H1 (cell line): ENCODE measurements around the gene APMAP. TPM values are rescaled to one million over a fixed set of nuclear protein-coding genes. Genes with fewer than 3 reads are reported as not detected.

Experiments
- CTCF ChIA-PET: fragments of 300-600 bp; sonication (Branson Sonifier 250); formaldehyde crosslinking; loops from one replicate; lab custom pipeline; 2021; ENCODE audit not compliant: partially characterized antibody; lab: Charles Lee
- POLR2A ChIA-PET: fragments of 300-600 bp; sonication (Branson Sonifier 250); formaldehyde crosslinking; loops from one replicate; lab custom pipeline; 2021; ENCODE audit warnings: inconsistent platforms; ENCODE audit not compliant: partially characterized antibody; lab: Charles Lee
- DNase-seq, 2 experiments: peaks; one replicate each; pipeline versions ENCODE4 v3.0.0 to v3.0.0-alpha.2; 2010 to 2022; ENCODE audit warnings: low spot score in 2 of 2, low read depth in 1 of 2, mixed read lengths in 1 of 2
- FAIRE-seq: peaks from 2 replicates; lab custom pipeline; 2011; peaks lifted over from hg19 to GRCh38; lab: Jason Lieb, UNC
- H2AFZ ChIP-seq: 2 replicates; pipeline ENCODE4 v1.8.1; 2012; ENCODE audit warnings: low read length, inconsistent platforms
- H2AK5ac ChIP-seq: 2 replicates; pipeline ENCODE4 v1.6.1; 2013; ENCODE audit warnings: low read depth, low read length
- H2BK120ac ChIP-seq: replicated peaks from 2 replicates; pipeline ENCODE3; 2013; ENCODE audit warnings: low read depth, low read length, inconsistent platforms
- H2BK12ac ChIP-seq: 2 replicates; pipeline ENCODE4 v1.6.1; 2013; ENCODE audit warnings: low read depth, low read length
- H2BK15ac ChIP-seq: 2 replicates; pipeline ENCODE4 v1.6.1; 2013; ENCODE audit warnings: low read length
- H2BK20ac ChIP-seq: 2 replicates; pipeline ENCODE4 v1.6.1; 2013; ENCODE audit warnings: low read length
- H2BK5ac ChIP-seq: 2 replicates; pipeline ENCODE4 v1.6.1; 2013; ENCODE audit warnings: low read depth, low read length
- H3K14ac ChIP-seq: 2 replicates; pipeline ENCODE4 v1.6.1; 2013; ENCODE audit warnings: inconsistent platforms; ENCODE audit not compliant: insufficient read length
- H3K18ac ChIP-seq: 2 replicates; pipeline ENCODE4 v1.6.1; 2013; ENCODE audit warnings: low read length; ENCODE audit errors: extremely low read depth
- H3K23ac ChIP-seq: 2 replicates; pipeline ENCODE4 v1.6.1; 2013; ENCODE audit warnings: inconsistent platforms; ENCODE audit not compliant: insufficient read length
- H3K23me2 ChIP-seq: 2 replicates; pipeline ENCODE4 v1.6.1; 2013; ENCODE audit warnings: low read depth, low read length
- H3K27ac ChIP-seq: 2 replicates; pipeline ENCODE4 v1.6.1; 2011; ENCODE audit warnings: low read depth, low read length, inconsistent platforms
- H3K27me3 ChIP-seq, 4 experiments: replicated peaks in 1 of 4; 1 replicate in 1 of 4; 2 replicates in 3 of 4; pipeline versions ENCODE4 v1.6.1 to v1.8.1; 2011 to 2013; ENCODE audit warnings: low read length in 3 of 4, mild to moderate bottlenecking in 3 of 4, inconsistent platforms in 2 of 4, mixed read lengths in 2 of 4, moderate library complexity in 1 of 4; ENCODE audit not compliant: control insufficient read depth in 3 of 4, insufficient read depth in 3 of 4; ENCODE audit errors: extremely low read depth in 1 of 4
- H3K36me3 ChIP-seq, 4 experiments: 2 replicates each; pipeline versions ENCODE4 v1.6.1 to v1.8.1; 2011 to 2013; ENCODE audit warnings: mild to moderate bottlenecking in 4 of 4, low read length in 3 of 4, moderate library complexity in 2 of 4, control low read depth in 1 of 4, inconsistent platforms in 1 of 4; ENCODE audit not compliant: insufficient read depth in 4 of 4, control insufficient read depth in 2 of 4
- H3K4ac ChIP-seq: replicated peaks from 2 replicates; pipeline ENCODE3; 2013; ENCODE audit warnings: low read length, low read depth, mixed read lengths, inconsistent platforms; ENCODE audit not compliant: insufficient read length
- H3K4me1 ChIP-seq, 4 experiments: replicated peaks in 1 of 4; 1 replicate in 1 of 4; 2 replicates in 3 of 4; pipeline versions ENCODE4 v1.6.1 to v1.8.1; 2011 to 2013; ENCODE audit warnings: low read length in 3 of 4, inconsistent platforms in 2 of 4, mixed read lengths in 1 of 4; ENCODE audit not compliant: insufficient read depth in 4 of 4, control insufficient read depth in 3 of 4
- H3K4me2 ChIP-seq, 2 experiments: 2 replicates each; pipeline versions ENCODE4 v1.6.1 to v1.8.1; 2011 to 2013; ENCODE audit warnings: low read depth in 2 of 2, low read length in 2 of 2, control low read depth in 1 of 2, inconsistent platforms in 1 of 2, mild to moderate bottlenecking in 1 of 2; ENCODE audit not compliant: insufficient read depth in 1 of 2
- H3K4me3 ChIP-seq, 4 experiments: fragments of 200-600, 300-600 bp in 1 of 4; sonication (generic), shearing (Covaris generic), sonication (Bioruptor Twin) in 1 of 4; 2 replicates each; pipeline versions ENCODE4 v1.5.1 to v1.8.1; 2011 to 2016; ENCODE audit warnings: low read length in 4 of 4, low read depth in 3 of 4, control low read depth in 2 of 4, inconsistent platforms in 2 of 4, mild to moderate bottlenecking in 2 of 4, mixed read lengths in 1 of 4, moderate library complexity in 1 of 4; ENCODE audit not compliant: insufficient read depth in 2 of 4; ENCODE audit errors: extremely low read depth in 1 of 4
- H3K56ac ChIP-seq: replicated peaks from 2 replicates; pipeline ENCODE3; 2013; ENCODE audit warnings: low read depth, mild to moderate bottlenecking, mixed read lengths, low read length, inconsistent platforms; ENCODE audit not compliant: insufficient read length
- H3K79me1 ChIP-seq: 2 replicates; pipeline ENCODE4 v1.6.1; 2013; ENCODE audit warnings: low read depth, low read length, control low read depth
- H3K79me2 ChIP-seq, 2 experiments: 2 replicates each; pipeline versions ENCODE4 v1.6.1 to v1.8.1; 2012 to 2013; ENCODE audit warnings: low read length in 2 of 2, mild to moderate bottlenecking in 2 of 2, inconsistent platforms in 1 of 2; ENCODE audit not compliant: insufficient read depth in 2 of 2, control insufficient read depth in 1 of 2
- H3K9ac ChIP-seq, 4 experiments: replicated peaks in 1 of 4; 1 replicate in 1 of 4; 2 replicates in 3 of 4; pipeline versions ENCODE4 v1.6.1 to v1.8.1; 2011 to 2013; ENCODE audit warnings: low read depth in 3 of 4, low read length in 3 of 4, control low read depth in 2 of 4, mild to moderate bottlenecking in 2 of 4, moderate library complexity in 2 of 4, inconsistent platforms in 1 of 4; ENCODE audit errors: extremely low read depth in 1 of 4
- H3K9me3 ChIP-seq, 2 experiments: 2 replicates each; pipeline versions ENCODE4 v1.6.1 to v1.8.1; 2012 to 2013; ENCODE audit warnings: mild to moderate bottlenecking in 2 of 2, moderate library complexity in 2 of 2, control low read depth in 1 of 2, inconsistent platforms in 1 of 2, low read depth in 1 of 2, low read length in 1 of 2, mixed read lengths in 1 of 2; ENCODE audit not compliant: insufficient read depth in 2 of 2
- H4K20me1 ChIP-seq, 2 experiments: replicated peaks in 1 of 2; 2 replicates each; pipeline versions ENCODE3 to v1.8.1; 2011 to 2013; ENCODE audit warnings: inconsistent platforms in 2 of 2, low read length in 2 of 2, mild to moderate bottlenecking in 1 of 2; ENCODE audit not compliant: insufficient read depth in 2 of 2, control insufficient read depth in 1 of 2
- H4K5ac ChIP-seq: 2 replicates; pipeline ENCODE4 v1.6.1; 2013; ENCODE audit warnings: low read length, low read depth, mixed read lengths, inconsistent platforms; ENCODE audit not compliant: insufficient read length
- H4K8ac ChIP-seq: 2 replicates; pipeline ENCODE4 v1.8.0; 2013; ENCODE audit warnings: mild to moderate bottlenecking, moderate library complexity, low read length, inconsistent platforms; ENCODE audit not compliant: insufficient read depth; ENCODE audit errors: extremely low read depth
- H4K91ac ChIP-seq: replicated peaks from 2 replicates; pipeline ENCODE3; 2013; ENCODE audit warnings: low read length, mixed read lengths, inconsistent platforms; ENCODE audit not compliant: insufficient read length
- ASH2L ChIP-seq: fragments of 200-600, 300-600 bp; sonication (generic); IDR thresholded peaks from one replicate; pipeline ENCODE4 v1.7.1; 2017; ENCODE audit warnings: low read length
- BCL11A ChIP-seq, 2 experiments: IDR thresholded peaks; one replicate each; pipeline ENCODE4 v1.6.1; 2011; ENCODE audit warnings: low read depth in 2 of 2, low read length in 2 of 2, mild to moderate bottlenecking in 2 of 2
- CBX8 ChIP-seq: fragments of 300-800, 300-1000 bp; sonication (generic); IDR thresholded peaks from 2 replicates; pipeline ENCODE4 v1.7.1; 2016; ENCODE audit warnings: low read depth, low read length, borderline replicate concordance
- CREB1 ChIP-seq: IDR thresholded peaks from 2 replicates; pipeline ENCODE4 v1.6.1; 2012; ENCODE audit warnings: inconsistent platforms
- EGR1 ChIP-seq: IDR thresholded peaks from 2 replicates; pipeline ENCODE4 v1.6.1; 2011; ENCODE audit warnings: low read depth, low read length, borderline replicate concordance
- EZH2 ChIP-seq: fragments of 200-600 bp; sonication (generic); IDR thresholded peaks from 2 replicates; pipeline ENCODE4 v1.7.1; 2012; ENCODE audit warnings: low read depth, mild to moderate bottlenecking, moderate library complexity, low read length, inconsistent platforms; ENCODE audit not compliant: severe bottlenecking
- GABPA ChIP-seq: IDR thresholded peaks from 2 replicates; pipeline ENCODE4 v1.6.1; 2011; ENCODE audit warnings: mild to moderate bottlenecking, low read length, moderate library complexity, borderline replicate concordance; ENCODE audit not compliant: insufficient read depth
- JUND ChIP-seq: IDR thresholded peaks from 2 replicates; pipeline ENCODE4 v1.6.1; 2011; ENCODE audit warnings: mild to moderate bottlenecking, improper control_type of control experiment, low read length
- KDM5A ChIP-seq: fragments of 200-600 bp; IDR thresholded peaks from 2 replicates; pipeline ENCODE4 v1.7.1; 2012; ENCODE audit warnings: mild to moderate bottlenecking, low read length, inconsistent platforms, mixed read lengths
- NANOG ChIP-seq: IDR thresholded peaks from 2 replicates; pipeline ENCODE4 v1.6.1; 2011; ENCODE audit warnings: low read length, low read depth, mild to moderate bottlenecking, inconsistent platforms; ENCODE audit not compliant: insufficient read depth, poor library complexity, severe bottlenecking
- POU5F1 ChIP-seq: IDR thresholded peaks from 2 replicates; pipeline ENCODE4 v1.6.1; 2011; ENCODE audit warnings: low read depth, mild to moderate bottlenecking, low read length, moderate library complexity
- RAD21 ChIP-seq, 2 experiments: IDR thresholded peaks in 1 of 2; conservative IDR thresholded peaks in 1 of 2; 2 replicates each; pipeline ENCODE4 v1.6.1; 2011; ENCODE audit warnings: low read depth in 2 of 2, low read length in 2 of 2, improper control_type of control experiment in 1 of 2, inconsistent platforms in 1 of 2, mild to moderate bottlenecking in 1 of 2, moderate library complexity in 1 of 2
- RXRA ChIP-seq: IDR thresholded peaks from 2 replicates; pipeline ENCODE4 v1.6.1; 2011; ENCODE audit warnings: low read depth, mild to moderate bottlenecking, low read length, moderate library complexity; ENCODE audit not compliant: insufficient read depth
- SIRT6 ChIP-seq: IDR thresholded peaks from one replicate; pipeline ENCODE4 v1.7.1; 2012; ENCODE audit warnings: low read length, inconsistent platforms
- TEAD4 ChIP-seq: IDR thresholded peaks from 2 replicates; pipeline ENCODE4 v1.6.1; 2012; ENCODE audit warnings: low read depth, low read length, inconsistent platforms, mixed read lengths
- WGBS, 2 experiments: shearing (Covaris generic) in 1 of 2; methylation state at CpG; one replicate each; pipeline versions ENCODE4 v1.1.6 to v1.1.7; 2013 to 2015; ENCODE audit warnings: low lambda C conversion rate in 2 of 2, mixed read lengths in 2 of 2, inconsistent platforms in 1 of 2, low coverage in 1 of 2, missing lambda C conversion rate in 1 of 2; ENCODE audit not compliant: insufficient replicate concordance in 2 of 2, insufficient coverage in 1 of 2, insufficient read length in 1 of 2; ENCODE audit errors: extremely low coverage in 1 of 2, missing lambda C conversion rate in 1 of 2; 5-methylcytosine and 5-hydroxymethylcytosine counted together
- polyA plus RNA-seq, 7 experiments: library from polyadenylated mRNA; depleted of rRNA in 3 of 7; stranded (reverse) in 5 of 7; unstranded in 2 of 7; fragments of >200 nt in 5 of 7; fragments of 200-250 nt in 2 of 7; gene quantifications; 1 replicate in 5 of 7; 2 replicates in 1 of 7; 4 replicates in 1 of 7; pipeline versions ENCODE4 v1.2.1 to v1.2.3, GENCODE V29; 2011 to 2013; ENCODE audit warnings: missing spikeins in 2 of 7, mixed read lengths in 2 of 7
- total RNA-seq: library from RNA; stranded (reverse); fragmentation: NEBNext Ultra II Directional; extraction: Animal tissue kit (Norgen Biotek cat#: 25700); gene quantifications from 2 replicates; pipeline ENCODE4 v1.2.1, GENCODE V29; 2021

The APMAP gene
- total and polyA plus RNA-seq, 2 of the 8 experiments (the other 6 are each of a cell fraction or from before 2014, with no cell fraction given), result 31.3 to 66.0 TPM

GRCh38 chr20:25021336-25021735, 28.8 kb upstream of the APMAP start:
- Histone ChIP-seq H3K9ac (no peak overlapping the region), H3K27me3 (no peaks in the 10 kb centered on the region), H3K79me2 (no peaks in the 10 kb centered on the region), H3K4me1 (peaks cover 0 to 7% (median 6%) of the 10 kb centered on the region in 4 experiments; a peak in 4 of 7 replicates), H4K91ac (no peak overlapping the region), H3K9me3 (no peaks in the 10 kb centered on the region), H2AFZ (no peak overlapping the region), H2BK5ac (no peak overlapping the region), H4K5ac (no peak overlapping the region), H3K27ac (no peak overlapping the region), H2BK20ac (no peak overlapping the region), H3K18ac (no peak overlapping the region), H3K4ac (no peak overlapping the region), H3K14ac (no peak overlapping the region), H3K23me2 (no peaks in the 10 kb centered on the region; the same call in 1 of the 2 replicates), H3K56ac (no peak overlapping the region), H3K4me2 (no peak overlapping the region), H2BK12ac (no peak overlapping the region), H3K79me1 (no peaks in the 10 kb centered on the region), H2BK15ac (no peak overlapping the region), H2BK120ac (no peak overlapping the region), H4K8ac (no peak overlapping the region), H3K23ac (no peak overlapping the region), H3K4me3 (no peak overlapping the region), H3K36me3 (no peaks in the 10 kb centered on the region), H2AK5ac (no peak overlapping the region), H4K20me1 (no peaks in the 10 kb centered on the region)
- POLR2A ChIA-PET, result no interaction called here
- DNase-seq, result no peak
- WGBS, 2 experiments, result 93% methylated on average over 6 of the region's 6 CpGs; no CpG with 5 or more reads in 1 of the 2 experiments
- CTCF ChIA-PET, result interaction anchor here (0.6 to 0.7 kb wide), 2 partner anchors 43 to 571 kb away, joined by 3 to 5 read pairs; no protein-coding TSS in a partner anchor
- no peak for FAIRE-seq
- no peak for TF ChIP-seq KDM5A
- TF ChIP-seq SIRT6, result no peak
- TF ChIP-seq NANOG, result no peak
- no peak for TF ChIP-seq RXRA
- TF ChIP-seq ASH2L, result no peak
- no peak for TF ChIP-seq CBX8
- TF ChIP-seq JUND, result no peak
- TF ChIP-seq EGR1, result no peak
- no peak for TF ChIP-seq POU5F1
- TF ChIP-seq GABPA, result no peak
- TF ChIP-seq CREB1, result no peak
- no peak for TF ChIP-seq BCL11A (IDR thresholded peaks at IDR 0.05; ENCODE audit: low read depth in 2 of 2, low read length in 2 of 2)
- TF ChIP-seq TEAD4, result no peak
- TF ChIP-seq EZH2, result no peak
- no peak for TF ChIP-seq RAD21 (IDR thresholded peaks at IDR 0.05 in 1 of 2, conservative IDR thresholded peaks at IDR 0.05 in 1 of 2; ENCODE audit: low read depth in 2 of 2, low read length in 2 of 2)
